ENCODE results near the gene UBE2L6.

DNA sequence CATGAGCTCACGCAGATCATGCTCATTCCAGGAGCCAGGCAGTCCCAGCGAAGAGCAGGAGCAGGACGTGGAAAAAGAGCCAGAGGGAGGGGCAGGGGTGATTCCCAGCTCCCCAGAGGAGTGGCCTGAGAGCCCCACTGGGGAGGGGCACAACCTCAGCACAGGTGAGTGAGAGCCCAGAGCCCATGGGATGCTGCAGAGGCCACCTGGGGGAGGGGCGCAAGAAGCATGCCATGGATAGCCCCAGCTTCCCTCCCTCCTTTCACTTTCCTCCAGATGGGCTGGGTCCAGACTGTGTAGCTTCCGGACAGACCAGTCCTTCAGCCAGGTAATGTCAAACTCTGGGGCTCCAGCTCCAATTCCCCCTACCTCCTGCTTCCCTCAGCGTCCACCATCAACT lies 23.9 kb downstream of the UBE2L6 start:
- TF ChIP-seq POLR2A (IDR thresholded peaks at IDR 0.05), result no peak
- TF ChIP-seq, protein P1, sequence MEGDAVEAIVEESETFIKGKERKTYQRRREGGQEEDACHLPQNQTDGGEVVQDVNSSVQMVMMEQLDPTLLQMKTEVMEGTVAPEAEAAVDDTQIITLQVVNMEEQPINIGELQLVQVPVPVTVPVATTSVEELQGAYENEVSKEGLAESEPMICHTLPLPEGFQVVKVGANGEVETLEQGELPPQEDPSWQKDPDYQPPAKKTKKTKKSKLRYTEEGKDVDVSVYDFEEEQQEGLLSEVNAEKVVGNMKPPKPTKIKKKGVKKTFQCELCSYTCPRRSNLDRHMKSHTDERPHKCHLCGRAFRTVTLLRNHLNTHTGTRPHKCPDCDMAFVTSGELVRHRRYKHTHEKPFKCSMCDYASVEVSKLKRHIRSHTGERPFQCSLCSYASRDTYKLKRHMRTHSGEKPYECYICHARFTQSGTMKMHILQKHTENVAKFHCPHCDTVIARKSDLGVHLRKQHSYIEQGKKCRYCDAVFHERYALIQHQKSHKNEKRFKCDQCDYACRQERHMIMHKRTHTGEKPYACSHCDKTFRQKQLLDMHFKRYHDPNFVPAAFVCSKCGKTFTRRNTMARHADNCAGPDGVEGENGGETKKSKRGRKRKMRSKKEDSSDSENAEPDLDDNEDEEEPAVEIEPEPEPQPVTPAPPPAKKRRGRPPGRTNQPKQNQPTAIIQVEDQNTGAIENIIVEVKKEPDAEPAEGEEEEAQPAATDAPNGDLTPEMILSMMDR (IDR thresholded peaks at IDR 0.05), result no peak
